ENCODE measurements around the gene ITIH6. TPM values are rescaled to one million over a fixed set of nuclear protein-coding genes. Genes with fewer than 3 reads are reported as not detected.
"Not testable (repeated sequence)": the region's sequence is repeated elsewhere in the genome, so short reads cannot be mapped to it uniquely, and the experiment has no call there.

Gene ITIH6
- total RNA-seq, 1 donor from 2014 or later, result not detected

GRCh38 chrX:54807524-54808108, 9.6 kb upstream of the ITIH6 start, which contains the start of gene MAGED2:
TSS of gene MAGED2 (plus strand) at chrX:54807745. CDS start at chrX:54809332, 1,587 bp downstream.
- peak within 1 kb of the TSS; percentile 96 for H3K4me3 Mint-ChIP-seq (ENCODE audit: unreplicated experiment)
- H3K4me1 Mint-ChIP-seq (ENCODE audit: low read depth, unreplicated experiment), result peaks cover 2% of the 10 kb centered on the region
- H3K27me3 Mint-ChIP-seq (ENCODE audit: unreplicated experiment), result peaks cover 8% of the 10 kb centered on the region
- H3K9me3 Mint-ChIP-seq (ENCODE audit: unreplicated experiment), result peaks cover 3% of the 10 kb centered on the region
- no peak for TF ChIP-seq CTCF (IDR thresholded peaks at IDR 0.05; ENCODE audit: partially characterized antibody, unreplicated experiment)
- H3K36me3 Mint-ChIP-seq (ENCODE audit: unreplicated experiment), result no peaks in the 10 kb centered on the region
- peak; percentile 58 for DNase-seq
- peak within 1 kb of the TSS; percentile 99 for H3K27ac Mint-ChIP-seq (ENCODE audit: unreplicated experiment)

GRCh38 chrX:54799046-54799445, 991 bp upstream of the ITIH6 start:
- no peak overlapping the region for H3K27ac Mint-ChIP-seq (ENCODE audit: unreplicated experiment)
- H3K36me3 Mint-ChIP-seq (ENCODE audit: unreplicated experiment), result no peaks in the 10 kb centered on the region
- no peaks in the 10 kb centered on the region for H3K9me3 Mint-ChIP-seq (ENCODE audit: unreplicated experiment)
- H3K27me3 Mint-ChIP-seq (ENCODE audit: unreplicated experiment), result peaks cover 3% of the 10 kb centered on the region
- no peak for TF ChIP-seq CTCF (IDR thresholded peaks at IDR 0.05; ENCODE audit: partially characterized antibody, unreplicated experiment)
- no peak overlapping the region for H3K4me3 Mint-ChIP-seq (ENCODE audit: unreplicated experiment)
- H3K4me1 Mint-ChIP-seq (ENCODE audit: low read depth, unreplicated experiment), result no peaks in the 10 kb centered on the region
- DNase-seq, result no peak

GRCh38 chrX:54794795-54795194, 3.3 kb downstream of the ITIH6 start:
- Mint-ChIP-seq H3K4me1 (ENCODE audit: low read depth, unreplicated experiment) (no peaks in the 10 kb centered on the region), H3K4me3 (ENCODE audit: unreplicated experiment) (no peak overlapping the region), H3K27me3 (ENCODE audit: unreplicated experiment) (peaks cover 4% of the 10 kb centered on the region), H3K9me3 (ENCODE audit: unreplicated experiment) (no peaks in the 10 kb centered on the region), H3K36me3 (ENCODE audit: unreplicated experiment) (no peaks in the 10 kb centered on the region), H3K27ac (ENCODE audit: unreplicated experiment) (no peak overlapping the region)
- TF ChIP-seq CTCF (IDR thresholded peaks at IDR 0.05; ENCODE audit: partially characterized antibody, unreplicated experiment), result no peak
- DNase-seq, result no peak

GRCh38 chrX:54794028-54794427, 4.0 kb downstream of the ITIH6 start:
- DNase-seq, result no peak
- Mint-ChIP-seq H3K27me3 (ENCODE audit: unreplicated experiment) (peaks cover 1% of the 10 kb centered on the region), H3K27ac (ENCODE audit: unreplicated experiment) (no peak overlapping the region), H3K4me3 (ENCODE audit: unreplicated experiment) (no peak overlapping the region), H3K9me3 (ENCODE audit: unreplicated experiment) (no peaks in the 10 kb centered on the region), H3K4me1 (ENCODE audit: low read depth, unreplicated experiment) (no peaks in the 10 kb centered on the region), H3K36me3 (ENCODE audit: unreplicated experiment) (no peaks in the 10 kb centered on the region)
- TF ChIP-seq CTCF (IDR thresholded peaks at IDR 0.05; ENCODE audit: partially characterized antibody, unreplicated experiment), result no peak

- not testable (repeated sequence) for H3K36me3 Mint-ChIP-seq (ENCODE audit: unreplicated experiment); H3K4me1 Mint-ChIP-seq (ENCODE audit: low read depth, unreplicated experiment); H3K27ac Mint-ChIP-seq (ENCODE audit: unreplicated experiment); H3K9me3 Mint-ChIP-seq (ENCODE audit: unreplicated experiment); DNase-seq; H3K27me3 Mint-ChIP-seq (ENCODE audit: unreplicated experiment); H3K4me3 Mint-ChIP-seq (ENCODE audit: unreplicated experiment)
Measured at GRCh38 chrX:54789405-54789804, 8.7 kb downstream of the ITIH6 start.

All from glutamatergic neuron (in vitro differentiated cells).